HG03378 (cell line): ENCODE measurements around the gene MGMT.

Experiments
- ATAC-seq: cut with Tn5 transposase; IDR thresholded peaks from one replicate; pipeline ENCODE4 v1.9.1; 2021; ENCODE audit warnings: mild to moderate bottlenecking, moderate library complexity; ENCODE audit not compliant: unreplicated experiment

MGMT gene

DNA sequence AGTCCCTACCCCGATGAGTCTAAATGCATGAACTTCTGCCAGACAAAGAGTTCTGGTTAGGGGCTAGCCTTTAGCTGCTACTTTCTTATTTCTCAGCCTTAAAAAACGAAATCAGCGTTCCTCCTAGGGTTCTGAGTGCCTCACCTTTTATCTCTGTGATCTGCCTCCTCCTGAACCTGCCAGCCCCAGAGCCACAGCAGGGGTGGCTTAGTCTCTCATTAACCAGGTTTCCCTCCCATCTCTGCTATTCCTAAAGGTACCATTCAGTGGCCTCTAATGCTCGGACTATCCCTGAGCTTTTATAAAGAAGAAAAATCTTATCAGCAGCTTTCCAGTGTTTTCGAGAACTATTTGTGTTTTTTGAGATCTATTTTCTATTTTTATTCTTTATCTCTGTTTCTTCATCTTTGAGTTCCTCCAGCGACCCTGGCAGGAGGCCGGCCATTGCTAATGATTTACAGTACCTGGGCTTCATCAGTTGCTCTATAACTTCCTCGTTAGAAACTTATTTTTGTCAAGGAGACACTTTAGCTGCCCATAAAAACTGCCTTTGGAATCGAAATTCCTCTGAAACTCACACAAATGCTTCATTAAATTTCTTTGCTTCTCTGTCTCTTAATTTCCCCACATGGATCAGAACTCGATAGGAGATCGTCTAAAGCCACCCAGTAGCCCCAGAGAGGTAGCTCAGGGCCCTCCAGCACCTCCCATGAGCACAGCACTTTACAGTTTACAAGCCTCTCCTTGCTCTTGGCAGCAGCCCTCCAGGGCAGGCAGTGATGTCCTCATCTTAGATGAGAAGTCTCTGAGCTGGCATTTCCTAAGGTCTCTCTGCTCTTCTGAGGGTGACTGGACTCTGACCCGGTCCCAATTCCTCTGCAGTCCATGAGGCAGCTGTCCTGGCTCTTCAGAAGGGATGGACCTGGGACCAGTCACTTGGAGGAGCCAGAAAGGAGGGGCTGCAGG is 347.9 kb downstream of the MGMT start:
- ATAC-seq = no peak

DNA sequence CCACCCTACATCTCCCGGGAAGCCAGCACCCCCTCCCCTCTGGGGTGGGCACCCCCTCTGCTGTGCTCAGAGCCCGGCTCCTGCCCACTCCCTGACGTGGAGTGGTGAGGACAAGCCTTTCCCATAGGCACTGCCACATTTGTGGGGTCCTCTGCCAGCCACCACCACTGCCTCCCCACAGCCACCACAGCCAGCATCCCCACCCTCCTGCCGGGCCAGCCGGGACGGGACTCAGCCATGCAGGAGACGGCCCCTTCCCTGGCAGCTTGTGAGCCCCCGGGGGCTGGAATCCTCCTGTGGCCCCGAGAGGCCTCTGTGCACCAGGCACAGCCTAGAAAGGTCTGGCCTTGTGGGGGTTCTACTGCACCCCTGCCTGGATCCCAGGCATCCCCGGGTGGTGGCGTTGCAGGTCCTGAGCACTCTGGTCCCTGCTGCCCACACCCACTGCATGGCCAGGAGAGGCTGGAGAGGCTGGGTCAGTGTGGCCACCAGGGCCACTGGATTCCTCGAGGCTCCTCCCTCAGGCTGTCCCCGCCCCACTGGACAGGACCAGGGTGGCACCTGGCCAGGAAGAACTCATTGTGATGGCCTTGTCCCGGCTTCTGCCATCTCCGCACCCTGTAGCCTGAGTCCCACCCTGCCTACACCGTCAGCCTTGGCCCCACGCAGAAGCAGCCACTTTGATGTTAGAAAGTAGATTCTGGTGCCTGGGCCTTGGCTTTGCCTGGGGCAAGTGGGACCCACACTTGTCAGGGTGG is 349.0 kb downstream of the MGMT start:
- no peak for ATAC-seq

GRCh38 chr10:129816656-129817045 is 349.6 kb downstream of the MGMT start:
- no peak for ATAC-seq
